B cell (primary cell): Measurements from ENCODE around the gene FXYD3. TPM values are rescaled to one million over a fixed set of nuclear protein-coding genes. Genes with fewer than 3 reads are reported as not detected.

Source experiments
- ATAC-seq: fragments of 200-7000 bp; cut with Tn5 transposase; one replicate; pipeline ENCODE4 v1.10.0; 2021; ENCODE audit warnings: low read depth, mild to moderate bottlenecking, moderate number of reproducible peaks, moderate library complexity
- CTCF ChIA-PET: fragments of 350-600 bp; sonication (Branson Sonifier 250); formaldehyde crosslinking; loops from one replicate; lab custom pipeline; 2021; ENCODE audit warnings: antibody characterized with exemption, inconsistent platforms; lab: Charles Lee
- POLR2A ChIA-PET: fragments of 350-600 bp; sonication (Branson Sonifier 250); formaldehyde crosslinking; loops from one replicate; lab custom pipeline; 2021; ENCODE audit warnings: antibody characterized with exemption; lab: Charles Lee
- DNase-seq: peaks from one replicate; pipeline ENCODE4 v3.0.0; 2013
- H2AFZ ChIP-seq: 2 replicates; pipeline ENCODE4 v1.6.1; 2012; ENCODE audit warnings: mild to moderate bottlenecking, low read depth, low read length; ENCODE audit not compliant: insufficient read depth, poor library complexity, severe bottlenecking
- H3K27ac ChIP-seq, 2 donors: 1 replicate in 1 of 2; 2 replicates in 1 of 2; pipeline ENCODE4 v1.5.1; 2012 to 2013; ENCODE audit warnings: low read length in 2 of 2, mild to moderate bottlenecking in 2 of 2, moderate library complexity in 1 of 2
- H3K27me3 ChIP-seq, 4 experiments: fragments of 200-600 bp in 1 of 4; sonication (generic) in 1 of 4; replicated peaks in 1 of 4; 1 replicate in 2 of 4; 2 replicates in 2 of 4; pipeline versions ENCODE4 v1.6.1 to v1.7.0; 2013 to 2016; ENCODE audit warnings: low read length in 3 of 4, mild to moderate bottlenecking in 2 of 4, mixed read lengths in 1 of 4, moderate library complexity in 1 of 4; ENCODE audit not compliant: insufficient read depth in 4 of 4, control insufficient read depth in 3 of 4; ENCODE audit errors: control extremely low read depth in 1 of 4
- H3K36me3 ChIP-seq, 2 experiments: replicated peaks in 1 of 2; 1 replicate in 1 of 2; 2 replicates in 1 of 2; pipeline versions ENCODE4 v1.6.1 to v1.7.1; 2013; ENCODE audit warnings: low read length in 1 of 2; ENCODE audit not compliant: insufficient read depth in 2 of 2, control insufficient read depth in 1 of 2; ENCODE audit errors: control extremely low read depth in 1 of 2, extremely low read depth in 1 of 2
- H3K4me1 ChIP-seq, 2 donors: fragments of 200-600 bp in 1 of 2; sonication (generic) in 1 of 2; 1 replicate in 1 of 2; 2 replicates in 1 of 2; pipeline versions ENCODE4 v1.5.1 to v1.6.1; 2013 to 2017; ENCODE audit warnings: low read length in 2 of 2; ENCODE audit not compliant: control insufficient read depth in 2 of 2, insufficient read depth in 2 of 2
- H3K4me2 ChIP-seq: replicated peaks from 2 replicates; pipeline ENCODE3; 2012; ENCODE audit warnings: mild to moderate bottlenecking, low read depth, low read length; ENCODE audit not compliant: poor library complexity, severe bottlenecking
- H3K4me3 ChIP-seq, 5 experiments: fragments of 200-600 bp in 1 of 5; sonication (generic) in 1 of 5; 1 replicate in 3 of 5; 2 replicates in 2 of 5; pipeline versions ENCODE4 v1.5.1 to v1.7.0; 2011 to 2016; ENCODE audit warnings: low read length in 4 of 5, mild to moderate bottlenecking in 4 of 5, low read depth in 2 of 5, control low read depth in 1 of 5, moderate library complexity in 1 of 5; ENCODE audit not compliant: insufficient read depth in 1 of 5; ENCODE audit errors: control extremely low read depth in 1 of 5, extremely low read depth in 1 of 5
- H3K79me2 ChIP-seq: fragments of 200-600 bp; sonication (generic); one replicate; pipeline ENCODE4 v1.6.0; 2016; ENCODE audit warnings: low read length; ENCODE audit not compliant: control insufficient read depth, insufficient read depth
- H3K9ac ChIP-seq: fragments of 200-600 bp; sonication (generic); 2 replicates; pipeline ENCODE4 v1.6.1; 2017; ENCODE audit warnings: mild to moderate bottlenecking, low read length, moderate library complexity
- H3K9me3 ChIP-seq, 3 donors: one replicate each; pipeline versions ENCODE4 v1.6.1 to v1.7.1; 2013; ENCODE audit warnings: low read length in 2 of 3; ENCODE audit not compliant: control insufficient read depth in 2 of 3, insufficient read depth in 1 of 3; ENCODE audit errors: control extremely low read depth in 1 of 3
- H4K20me1 ChIP-seq: 2 replicates; pipeline ENCODE4 v1.6.0; 2012; ENCODE audit warnings: mild to moderate bottlenecking, low read length; ENCODE audit not compliant: insufficient read depth, control insufficient read depth, poor library complexity, severe bottlenecking
- H3K27ac Mint-ChIP-seq: one replicate; pipeline ENCODE4 v1.8.0; 2021; ENCODE audit warnings: mixed read lengths
- H3K27me3 Mint-ChIP-seq: one replicate; pipeline ENCODE4 v1.8.0; 2021; ENCODE audit warnings: mixed read lengths
- H3K4me1 Mint-ChIP-seq: one replicate; pipeline ENCODE4 v1.8.0; 2021; ENCODE audit warnings: mixed read lengths
- H3K4me3 Mint-ChIP-seq: one replicate; pipeline ENCODE4 v1.8.0; 2021; ENCODE audit warnings: mixed read lengths
- H3K9me3 Mint-ChIP-seq: one replicate; pipeline ENCODE4 v1.8.0; 2022; ENCODE audit warnings: mixed read lengths; ENCODE audit not compliant: insufficient read depth
- EZH2 ChIP-seq: IDR thresholded peaks from 2 replicates; pipeline ENCODE4 v1.6.1; 2012; ENCODE audit warnings: borderline replicate concordance, low read depth, mild to moderate bottlenecking, moderate library complexity, low read length; ENCODE audit not compliant: insufficient read depth, poor library complexity, severe bottlenecking
- WGBS: methylation state at CpG from one replicate; pipeline ENCODE4 v1.1.5; 2013; ENCODE audit warnings: missing lambda C conversion rate; ENCODE audit not compliant: insufficient coverage; 5-methylcytosine and 5-hydroxymethylcytosine counted together
- intact Hi-C: fragments of 100-400 bp; cut with micrococcal nuclease; formaldehyde crosslinking; loops from one replicate; pipeline ENCODE4 v1.10.0; 2022
- polyA plus RNA-seq: library from polyadenylated mRNA; depleted of rRNA; stranded (reverse); fragments of >200 nt; gene quantifications from 2 replicates; pipeline ENCODE4 v1.2.3, GENCODE V29; 2012
- total RNA-seq, 2 donors: library from RNA; stranded (reverse); fragments of 120-200 nt in 1 of 2; gene quantifications; 1 replicate in 1 of 2; 2 replicates in 1 of 2; pipeline versions ENCODE4 v1.2.3 to v1.2.4, GENCODE V29; 2013 to 2022
- TF ChIP-seq, protein P1 (sequence below): fragments of 200-600 bp; IDR thresholded peaks from one replicate; pipeline ENCODE4 v1.8.0; 2022; ENCODE audit warnings: antibody characterized with exemption, mild to moderate bottlenecking

Gene FXYD3
- total and polyA plus RNA-seq, 2 donors (not counting 1 experiment from before 2014, with no cell fraction given) = not detected

DNA sequence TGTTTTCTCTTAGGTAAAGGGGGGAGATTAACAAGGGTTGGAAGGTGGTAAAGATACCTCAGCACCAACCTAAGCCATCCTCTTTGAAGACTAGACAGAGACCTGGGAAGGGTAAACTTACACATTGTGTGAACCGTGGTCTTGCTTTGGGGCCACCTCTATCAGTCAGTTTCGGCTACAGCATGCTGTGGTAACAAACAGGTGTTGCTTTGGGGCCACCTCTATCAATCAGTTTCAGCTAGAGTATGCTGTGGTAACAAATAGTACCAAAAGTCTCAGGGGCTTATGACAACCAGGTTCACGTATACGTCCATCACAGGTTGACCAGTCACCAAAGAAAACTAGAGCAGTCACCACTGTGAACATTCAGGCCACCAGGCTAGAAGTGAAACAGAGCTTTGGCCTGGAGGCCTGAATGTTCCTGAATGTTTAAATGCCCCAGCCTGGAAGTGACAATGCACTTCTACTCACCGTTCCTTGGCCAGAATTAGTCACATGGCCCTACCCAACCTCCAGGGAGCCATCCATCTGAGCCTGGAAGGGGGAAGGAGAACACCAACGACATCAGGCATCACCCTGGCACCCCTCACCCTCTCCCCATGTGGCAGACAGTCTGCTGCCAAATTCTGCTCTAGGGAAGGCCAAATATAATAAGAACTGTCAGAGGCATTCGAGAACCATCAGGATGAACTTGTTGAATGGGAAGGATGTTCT, 31.3 kb downstream of the FXYD3 start:
- Mint-ChIP-seq H3K4me3 (no peak overlapping the region), H3K4me1 (peaks cover 22% of the 10 kb centered on the region), H3K9me3 (no peaks in the 10 kb centered on the region), H3K27ac (no peak overlapping the region), H3K27me3 (no peaks in the 10 kb centered on the region)
- POLR2A ChIA-PET = no interaction called here
- Histone ChIP-seq H3K36me3 (no peaks in the 10 kb centered on the region), H3K79me2 (no peaks in the 10 kb centered on the region), H3K4me1 (peaks cover 16 to 21% of the 10 kb centered on the region in 2 donors), H3K27me3 (peaks cover 0 to 10% (median 3%) of the 10 kb centered on the region in 4 experiments), H3K9me3 (no peaks in the 10 kb centered on the region), H3K9ac (no peak overlapping the region), H4K20me1 (no peaks in the 10 kb centered on the region), H3K27ac (no peak overlapping the region), H2AFZ (no peak overlapping the region), H3K4me3 (no peak overlapping the region), H3K4me2 (no peak overlapping the region)
- intact Hi-C loops = loop anchor here (10.0 kb wide), 2 partner anchors 178 to 348 kb away; partner anchors contain the start of genes CD22 and KRTDAP
- CTCF ChIA-PET = interaction anchor here (1.0 to 6.1 kb wide), 3 partner anchors 16 to 70 kb away, joined by 3 to 64 read pairs (median 3); no protein-coding TSS in a partner anchor
- no peak for ATAC-seq
- 76% methylated on average over 3 of the region's 7 CpGs for WGBS
- no peak for TF ChIP-seq EZH2
- TF ChIP-seq, protein P1, sequence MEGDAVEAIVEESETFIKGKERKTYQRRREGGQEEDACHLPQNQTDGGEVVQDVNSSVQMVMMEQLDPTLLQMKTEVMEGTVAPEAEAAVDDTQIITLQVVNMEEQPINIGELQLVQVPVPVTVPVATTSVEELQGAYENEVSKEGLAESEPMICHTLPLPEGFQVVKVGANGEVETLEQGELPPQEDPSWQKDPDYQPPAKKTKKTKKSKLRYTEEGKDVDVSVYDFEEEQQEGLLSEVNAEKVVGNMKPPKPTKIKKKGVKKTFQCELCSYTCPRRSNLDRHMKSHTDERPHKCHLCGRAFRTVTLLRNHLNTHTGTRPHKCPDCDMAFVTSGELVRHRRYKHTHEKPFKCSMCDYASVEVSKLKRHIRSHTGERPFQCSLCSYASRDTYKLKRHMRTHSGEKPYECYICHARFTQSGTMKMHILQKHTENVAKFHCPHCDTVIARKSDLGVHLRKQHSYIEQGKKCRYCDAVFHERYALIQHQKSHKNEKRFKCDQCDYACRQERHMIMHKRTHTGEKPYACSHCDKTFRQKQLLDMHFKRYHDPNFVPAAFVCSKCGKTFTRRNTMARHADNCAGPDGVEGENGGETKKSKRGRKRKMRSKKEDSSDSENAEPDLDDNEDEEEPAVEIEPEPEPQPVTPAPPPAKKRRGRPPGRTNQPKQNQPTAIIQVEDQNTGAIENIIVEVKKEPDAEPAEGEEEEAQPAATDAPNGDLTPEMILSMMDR = no peak
- DNase-seq = no peak

DNA sequence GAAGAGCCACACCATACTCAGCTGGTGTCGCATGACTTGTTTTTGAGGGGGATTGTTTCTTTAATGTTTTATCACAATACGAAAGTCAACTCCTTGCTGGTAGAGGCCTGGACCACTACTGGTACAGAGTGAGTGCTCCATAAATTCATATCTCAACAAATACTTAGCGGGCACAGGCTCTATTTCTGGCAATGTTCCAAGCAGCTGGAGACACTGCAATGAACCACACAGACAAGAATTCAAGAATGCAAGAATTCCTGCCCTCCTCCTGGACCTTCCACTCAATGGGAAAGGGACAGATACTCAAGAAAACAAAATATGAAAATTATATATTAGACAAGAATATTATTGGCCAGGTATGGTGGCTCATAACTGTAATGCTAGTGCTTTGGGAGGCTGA, 33.8 kb downstream of the FXYD3 start:
- H3K4me2 ChIP-seq = no peak overlapping the region
- peaks cover 14% of the 10 kb centered on the region for H3K79me2 ChIP-seq
- DNase-seq (no peak), ATAC-seq (no peak)
- TF ChIP-seq, protein P1 = no peak
- no peak for TF ChIP-seq EZH2
- H3K9me3 ChIP-seq = no peaks in the 10 kb centered on the region
- H2AFZ ChIP-seq = no peak overlapping the region
- no peak overlapping the region for H3K27ac ChIP-seq
- no peak overlapping the region for H3K4me3 Mint-ChIP-seq
- H3K36me3 ChIP-seq = no peaks in the 10 kb centered on the region
- 100% methylated on average over 1 of the region's 3 CpGs for WGBS
- intact Hi-C loops = loop anchor here (10.0 kb wide), 2 partner anchors 175 to 345 kb away; partner anchors contain the start of genes CD22 and KRTDAP
- H3K9ac ChIP-seq = no peak overlapping the region
- ChIA-PET CTCF (interaction anchor here (1.1 to 6.6 kb wide), 2 partner anchors 7 to 90 kb away, joined by 3 to 77 read pairs; partner anchors contain the start of gene FXYD7), POLR2A (no interaction called here)
- H3K4me1 Mint-ChIP-seq = peaks cover 20% of the 10 kb centered on the region
- H3K4me1 ChIP-seq = peaks cover 6 to 16% of the 10 kb centered on the region in 2 donors
- H3K9me3 Mint-ChIP-seq = no peaks in the 10 kb centered on the region
- no peak overlapping the region for H3K4me3 ChIP-seq
- peaks cover 0 to 3% (median 0%) of the 10 kb centered on the region in 4 experiments for H3K27me3 ChIP-seq
- no peaks in the 10 kb centered on the region for H4K20me1 ChIP-seq
- no peak overlapping the region for H3K27ac Mint-ChIP-seq
- H3K27me3 Mint-ChIP-seq = no peaks in the 10 kb centered on the region
